Fibroblast of lung (primary cell): ENCODE data around the gene TBRG4. TPM values are rescaled to one million over a fixed set of nuclear protein-coding genes. Genes with fewer than 3 reads are reported as not detected.

Source experiments
- DNase-seq, 2 donors: peaks; one replicate each; pipeline versions ENCODE4 v3.0.0 to v3.0.0-alpha.2; 2010; ENCODE audit warnings: low read depth in 2 of 2
- H2AFZ ChIP-seq: 2 replicates; pipeline ENCODE4 v1.5.1; 2012; ENCODE audit warnings: low read length, control low read depth, inconsistent platforms
- H3K27ac ChIP-seq: 2 replicates; pipeline ENCODE4 v1.5.1; 2011; ENCODE audit warnings: low read length, control low read depth; ENCODE audit not compliant: insufficient read depth
- H3K27me3 ChIP-seq: 2 replicates; pipeline ENCODE4 v1.5.1; 2011; ENCODE audit warnings: mild to moderate bottlenecking, low read length; ENCODE audit not compliant: control insufficient read depth, insufficient read depth
- H3K36me3 ChIP-seq: 2 replicates; pipeline ENCODE4 v1.5.1; 2011; ENCODE audit warnings: low read length; ENCODE audit not compliant: control insufficient read depth, insufficient read depth
- H3K4me1 ChIP-seq: 2 replicates; pipeline ENCODE4 v1.5.1; 2011; ENCODE audit warnings: low read length; ENCODE audit not compliant: control insufficient read depth, insufficient read depth; ENCODE audit errors: extremely low read depth
- H3K4me2 ChIP-seq: 2 replicates; pipeline ENCODE4 v1.5.1; 2011; ENCODE audit warnings: low read length, control low read depth; ENCODE audit not compliant: insufficient read depth; ENCODE audit errors: extremely low read depth
- H3K4me3 ChIP-seq, 4 experiments: fragments of 200-600 bp in 1 of 4; sonication (generic) in 1 of 4; replicated peaks in 1 of 4; 2 replicates each; pipeline ENCODE4 v1.5.1; 2011 to 2016; ENCODE audit warnings: low read length in 4 of 4, low read depth in 3 of 4, mild to moderate bottlenecking in 3 of 4, control low read depth in 2 of 4, inconsistent platforms in 1 of 4, mixed read lengths in 1 of 4; ENCODE audit not compliant: insufficient read depth in 1 of 4; ENCODE audit errors: control extremely low read depth in 1 of 4
- H3K79me2 ChIP-seq: 2 replicates; pipeline ENCODE4 v1.5.1; 2012; ENCODE audit warnings: mild to moderate bottlenecking, low read length, inconsistent platforms; ENCODE audit not compliant: control insufficient read depth, insufficient read depth
- H3K9ac ChIP-seq: 2 replicates; pipeline ENCODE4 v1.5.1; 2011; ENCODE audit warnings: mild to moderate bottlenecking, low read length, control low read depth; ENCODE audit not compliant: insufficient read depth
- H3K9me3 ChIP-seq: 2 replicates; pipeline ENCODE4 v1.5.1; 2012; ENCODE audit warnings: low read depth, low read length; ENCODE audit not compliant: control insufficient read depth, insufficient read depth
- H4K20me1 ChIP-seq: 2 replicates; pipeline ENCODE4 v1.5.1; 2011; ENCODE audit warnings: low read length; ENCODE audit not compliant: control insufficient read depth, insufficient read depth; ENCODE audit errors: extremely low read depth
- CTCF ChIP-seq, 2 donors: IDR thresholded peaks in 1 of 2; conservative IDR thresholded peaks in 1 of 2; 1 replicate in 1 of 2; 2 replicates in 1 of 2; pipeline ENCODE4 v1.5.1; 2011 to 2012; ENCODE audit warnings: low read length in 2 of 2, control low read depth in 1 of 2, inconsistent platforms in 1 of 2, low read depth in 1 of 2, mild to moderate bottlenecking in 1 of 2
- EZH2 ChIP-seq: IDR thresholded peaks from 2 replicates; pipeline ENCODE4 v1.5.1; 2012; ENCODE audit warnings: low read length, control low read depth, mild to moderate bottlenecking; ENCODE audit errors: missing control alignments
- polyA plus RNA-seq, 2 donors: library from polyadenylated mRNA; depleted of rRNA in 1 of 2; stranded (reverse) in 1 of 2; unstranded in 1 of 2; fragments of >200 nt; gene quantifications; 2 replicates each; pipeline ENCODE4 v1.2.1, GENCODE V29; 2011 to 2012; ENCODE audit warnings: missing spikeins in 1 of 2
- total RNA-seq: library from RNA; depleted of rRNA; stranded (reverse); fragments of >200 nt; gene quantifications from 2 replicates; pipeline ENCODE4 v1.2.1, GENCODE V29; 2014

Gene TBRG4
- total and polyA plus RNA-seq, 2 donors (not counting 1 experiment from before 2014, with no cell fraction given) = 27.4 to 52.2 TPM

DNA sequence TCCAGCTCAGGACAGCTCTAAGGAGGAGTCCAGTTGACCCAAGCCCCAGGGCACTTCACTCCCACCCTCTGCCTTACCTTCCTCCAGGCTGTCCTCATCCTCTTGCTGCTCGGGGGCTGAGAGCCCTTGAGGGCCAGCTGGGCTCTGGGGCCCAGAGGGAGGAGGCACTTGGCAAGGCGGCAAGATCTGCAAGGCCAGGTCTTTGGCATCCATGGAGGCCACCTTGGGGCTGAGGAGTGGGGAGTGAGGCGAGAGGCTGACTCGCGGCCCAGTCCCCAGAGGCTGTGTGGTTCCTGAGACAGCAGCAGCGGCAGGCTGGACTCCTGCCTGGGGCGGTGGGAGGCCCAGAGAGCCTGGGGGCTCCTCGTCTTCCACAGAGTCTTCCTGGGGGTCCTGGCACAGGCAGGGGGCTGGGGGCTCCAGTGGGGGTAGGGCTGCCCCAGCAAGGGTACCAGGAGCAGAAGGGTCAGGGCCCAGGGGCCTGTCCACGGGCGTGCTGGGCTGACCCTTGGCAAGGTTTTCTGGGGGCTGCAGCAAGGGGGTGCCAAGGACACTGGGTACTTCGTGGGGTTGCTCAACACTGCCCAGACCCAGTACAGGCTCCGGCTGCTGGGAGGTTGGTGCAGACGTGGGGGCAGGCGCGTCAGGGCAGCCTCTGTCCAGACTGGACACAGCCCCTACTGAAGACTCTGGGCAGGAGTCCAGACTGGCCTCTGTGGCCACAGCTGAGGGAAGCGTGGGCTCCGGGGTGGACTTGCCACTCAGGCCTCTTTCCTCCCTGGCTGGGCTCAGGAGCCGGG is 29.3 kb downstream of the TBRG4 start:
- peak; percentile 17 to 24 for DNase-seq
- H3K9me3 ChIP-seq = no peaks in the 10 kb centered on the region
- no peaks in the 10 kb centered on the region for H3K36me3 ChIP-seq
- no peak overlapping the region for H3K4me2 ChIP-seq
- H4K20me1 ChIP-seq = no peaks in the 10 kb centered on the region
- no peak overlapping the region for H3K9ac ChIP-seq
- H3K4me3 ChIP-seq = no peak overlapping the region
- TF ChIP-seq EZH2 = no peak
- TF ChIP-seq CTCF (conservative IDR thresholded peaks at IDR 0.05 in 1 of 2, IDR thresholded peaks at IDR 0.05 in 1 of 2; ENCODE audit: low read depth in 1 of 2, low read length in 2 of 2) = no peak
- H3K27me3 ChIP-seq = no peaks in the 10 kb centered on the region
- H3K79me2 ChIP-seq = no peaks in the 10 kb centered on the region
- H3K27ac ChIP-seq = no peak overlapping the region
- H3K4me1 ChIP-seq = no peaks in the 10 kb centered on the region
- H2AFZ ChIP-seq = no peak overlapping the region

DNA sequence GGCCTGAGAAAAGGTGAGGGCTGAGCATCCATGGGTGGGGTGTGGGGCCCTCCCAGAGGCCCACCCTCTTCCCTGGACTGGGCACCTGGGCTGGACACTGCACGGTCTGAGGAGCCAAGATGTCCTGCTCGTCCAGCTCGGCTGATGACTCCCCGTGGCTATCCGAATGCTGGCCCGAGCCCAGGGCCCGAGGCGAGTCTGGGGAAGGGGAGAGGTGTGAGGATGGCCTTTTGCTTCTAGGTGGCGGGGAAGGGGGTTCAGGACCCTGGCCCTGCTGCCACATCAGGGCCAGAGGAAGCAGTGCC is 29.9 kb downstream of the TBRG4 start:
- no peaks in the 10 kb centered on the region for H3K4me1 ChIP-seq
- H2AFZ ChIP-seq = no peak overlapping the region
- no peaks in the 10 kb centered on the region for H3K79me2 ChIP-seq
- H3K36me3 ChIP-seq = peaks cover 1% of the 10 kb centered on the region
- no peaks in the 10 kb centered on the region for H3K9me3 ChIP-seq
- no peaks in the 10 kb centered on the region for H4K20me1 ChIP-seq
- no peaks in the 10 kb centered on the region for H3K27me3 ChIP-seq
- no peak overlapping the region for H3K4me3 ChIP-seq
- no peak overlapping the region for H3K27ac ChIP-seq
- TF ChIP-seq EZH2 (no peak), CTCF (conservative IDR thresholded peaks at IDR 0.05 in 1 of 2, IDR thresholded peaks at IDR 0.05 in 1 of 2; ENCODE audit: low read depth in 1 of 2, low read length in 2 of 2) (no peak)
- DNase-seq = no peak
- H3K4me2 ChIP-seq = no peak overlapping the region
- no peak overlapping the region for H3K9ac ChIP-seq

DNA sequence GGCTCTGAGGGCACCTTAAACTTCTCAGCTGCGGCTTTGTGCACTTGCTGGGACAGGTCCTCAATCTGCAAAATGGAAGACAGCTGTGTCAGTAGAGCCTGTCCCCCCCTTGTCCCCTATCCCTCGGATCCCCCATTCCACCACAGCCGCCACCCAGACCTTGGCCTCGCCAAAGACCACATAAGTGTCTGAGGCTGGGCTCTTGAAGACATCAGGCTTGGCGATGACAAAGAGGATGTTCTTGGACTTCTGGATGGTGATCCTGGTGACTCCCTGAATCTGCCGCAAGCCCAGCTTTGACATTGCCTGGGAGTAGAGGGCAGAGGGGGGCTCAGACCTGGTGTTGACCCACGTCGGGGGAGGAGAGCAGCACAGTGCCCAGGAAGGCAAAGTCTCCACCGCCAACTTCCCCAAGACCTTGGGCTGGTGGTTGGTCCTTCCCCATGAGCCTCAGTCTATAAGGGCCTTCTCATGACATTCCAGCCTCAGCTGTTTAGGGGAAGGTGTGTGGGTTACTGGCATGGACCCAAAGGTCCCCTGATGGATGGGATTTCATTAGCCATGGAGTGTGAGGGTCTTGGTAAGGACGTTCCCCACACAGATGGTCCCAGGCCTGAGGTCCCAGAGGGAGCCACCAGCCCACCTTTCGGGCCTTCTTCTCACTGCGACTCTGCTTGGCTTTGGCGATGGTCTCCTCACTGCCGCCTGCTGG is 30.4 kb downstream of the TBRG4 start:
- Histone ChIP-seq H3K9ac (no peak overlapping the region), H3K27me3 (no peaks in the 10 kb centered on the region), H3K9me3 (no peaks in the 10 kb centered on the region), H3K36me3 (peaks cover 1% of the 10 kb centered on the region), H3K79me2 (no peaks in the 10 kb centered on the region), H4K20me1 (no peaks in the 10 kb centered on the region), H2AFZ (no peak overlapping the region), H3K27ac (no peak overlapping the region), H3K4me3 (no peak overlapping the region), H3K4me1 (no peaks in the 10 kb centered on the region), H3K4me2 (no peak overlapping the region)
- DNase-seq = no peak
- no peak for TF ChIP-seq CTCF (conservative IDR thresholded peaks at IDR 0.05 in 1 of 2, IDR thresholded peaks at IDR 0.05 in 1 of 2; ENCODE audit: low read depth in 1 of 2, low read length in 2 of 2)
- no peak for TF ChIP-seq EZH2
